GM19452 (cell line): Measurements from ENCODE around the gene MRE11.
"Not testable (repeated sequence)": the region's sequence is repeated elsewhere in the genome, so short reads cannot be mapped to it uniquely, and the experiment has no call there.

Experiments used
- ATAC-seq: cut with Tn5 transposase; IDR thresholded peaks from one replicate; pipeline ENCODE4 v1.9.1; 2021; ENCODE audit not compliant: unreplicated experiment

The MRE11 gene

GRCh38 chr11:94507485-94507884 is 13.8 kb upstream of the MRE11 start:
- ATAC-seq, result no peak

DNA sequence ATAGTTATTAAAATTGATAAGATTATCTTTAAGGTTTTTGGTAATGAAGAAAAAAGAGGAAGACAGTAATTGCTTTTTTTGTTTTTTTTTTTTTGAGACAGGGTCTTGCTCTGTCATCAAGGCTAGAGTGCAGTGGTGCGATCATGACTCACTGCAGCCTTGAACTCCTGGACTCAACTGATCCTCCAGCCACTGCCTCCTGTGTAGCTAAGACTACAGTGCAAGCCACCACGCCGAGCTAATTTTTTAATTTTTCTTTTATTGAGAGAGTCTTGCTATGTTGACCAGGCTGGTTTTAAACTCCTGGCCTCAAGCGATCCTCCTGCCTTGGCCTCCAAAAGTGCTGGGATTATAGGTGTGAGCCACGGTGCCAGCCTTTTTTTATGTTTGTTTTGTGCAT is 12.9 kb upstream of the MRE11 start:
- not testable (repeated sequence) for ATAC-seq

GRCh38 chr11:94504689-94505293 is 11.1 kb upstream of the MRE11 start:
- peak; percentile 57 for ATAC-seq

DNA sequence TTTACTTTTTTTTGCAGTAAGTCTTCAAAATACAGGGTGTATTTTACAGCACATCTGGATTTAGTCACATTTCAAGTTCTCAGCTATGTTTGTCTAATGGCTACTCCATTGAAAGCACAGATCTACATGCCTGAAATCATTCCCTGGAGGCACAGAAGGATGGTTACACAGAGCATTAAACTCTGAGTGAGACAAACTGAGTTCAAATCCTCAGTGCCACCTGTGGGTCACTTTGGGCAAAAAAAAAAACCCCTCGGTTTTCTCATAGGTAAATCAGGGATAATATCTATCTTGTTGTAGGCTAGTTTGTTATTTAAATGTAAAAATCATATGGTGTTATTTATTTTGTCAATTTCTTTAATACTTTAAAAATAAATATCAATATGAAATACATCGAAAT is 7.9 kb upstream of the MRE11 start:
- no peak for ATAC-seq

- ATAC-seq, result no peak
Observed at GRCh38 chr11:94500181-94500580, 6.5 kb upstream of the MRE11 start.

- ATAC-seq, result peak; percentile 65
Observed at GRCh38 chr11:94494126-94494680, 559 bp upstream of the MRE11 start.

- no peak for ATAC-seq
Observed at GRCh38 chr11:94486068-94486467, 7.6 kb downstream of the MRE11 start.

DNA sequence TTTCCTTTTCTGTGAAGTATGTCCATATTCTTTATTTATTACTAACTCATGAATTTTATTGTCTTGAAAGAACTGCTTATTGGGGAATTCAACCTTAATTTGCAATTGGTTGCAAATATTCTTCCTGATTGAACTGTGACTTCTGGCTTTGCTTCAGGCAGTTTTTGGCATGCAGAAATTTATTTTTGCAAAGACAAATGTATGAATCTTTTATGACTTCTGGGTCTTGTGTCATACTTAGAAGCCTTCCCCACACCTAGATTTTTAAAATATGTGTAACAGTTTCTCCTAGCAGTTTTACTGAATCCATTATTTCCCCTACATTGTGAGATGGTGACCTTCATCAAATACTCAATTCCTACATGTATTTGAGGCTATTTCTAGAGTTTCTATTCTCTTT is 12.3 kb downstream of the MRE11 start:
- ATAC-seq, result no peak

DNA sequence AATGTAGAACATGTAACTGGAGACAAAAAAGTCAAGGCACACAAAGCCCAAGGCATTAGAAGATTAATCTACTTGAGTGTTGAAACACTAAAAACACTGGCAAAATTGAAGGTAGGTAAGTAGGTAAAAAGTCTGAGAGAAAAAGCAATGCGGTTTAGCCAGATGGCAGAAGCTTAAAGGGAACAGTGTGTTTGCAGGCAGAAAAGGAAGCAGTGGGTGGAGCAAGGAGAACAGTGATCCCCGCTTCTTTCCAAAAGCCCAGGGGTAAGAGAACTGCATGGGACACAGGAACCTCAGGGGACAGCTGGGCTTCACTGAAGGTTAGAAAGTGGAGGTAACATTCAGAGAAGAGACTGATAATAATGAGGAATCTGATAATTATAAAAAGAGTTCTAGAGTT is 16.0 kb downstream of the MRE11 start:
- ATAC-seq, result no peak

GRCh38 chr11:94472916-94473799 is 20.5 kb downstream of the MRE11 start:
- ATAC-seq, result peak; percentile 77

DNA sequence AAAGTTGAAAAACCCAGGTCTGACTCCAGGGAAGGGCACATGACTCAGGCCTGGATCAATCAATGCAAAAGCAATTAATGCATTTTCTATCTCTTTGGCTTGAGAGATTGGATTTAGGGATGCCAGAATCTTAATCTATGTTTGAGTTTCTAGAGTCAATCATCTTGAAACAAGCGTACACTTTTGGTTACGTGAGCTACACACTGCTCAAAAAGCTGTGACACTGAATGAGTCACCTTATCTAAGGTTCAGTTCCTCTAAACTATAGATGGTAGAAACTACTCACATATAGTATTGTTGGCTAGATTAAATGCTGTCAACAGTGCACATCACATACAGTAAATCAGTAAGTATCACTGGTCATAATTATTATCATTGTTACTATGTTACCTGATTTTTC is 24.2 kb downstream of the MRE11 start:
- peak; percentile 77 for ATAC-seq

- ATAC-seq, result no peak
Observed at GRCh38 chr11:94459576-94459975, 34.1 kb downstream of the MRE11 start.

DNA sequence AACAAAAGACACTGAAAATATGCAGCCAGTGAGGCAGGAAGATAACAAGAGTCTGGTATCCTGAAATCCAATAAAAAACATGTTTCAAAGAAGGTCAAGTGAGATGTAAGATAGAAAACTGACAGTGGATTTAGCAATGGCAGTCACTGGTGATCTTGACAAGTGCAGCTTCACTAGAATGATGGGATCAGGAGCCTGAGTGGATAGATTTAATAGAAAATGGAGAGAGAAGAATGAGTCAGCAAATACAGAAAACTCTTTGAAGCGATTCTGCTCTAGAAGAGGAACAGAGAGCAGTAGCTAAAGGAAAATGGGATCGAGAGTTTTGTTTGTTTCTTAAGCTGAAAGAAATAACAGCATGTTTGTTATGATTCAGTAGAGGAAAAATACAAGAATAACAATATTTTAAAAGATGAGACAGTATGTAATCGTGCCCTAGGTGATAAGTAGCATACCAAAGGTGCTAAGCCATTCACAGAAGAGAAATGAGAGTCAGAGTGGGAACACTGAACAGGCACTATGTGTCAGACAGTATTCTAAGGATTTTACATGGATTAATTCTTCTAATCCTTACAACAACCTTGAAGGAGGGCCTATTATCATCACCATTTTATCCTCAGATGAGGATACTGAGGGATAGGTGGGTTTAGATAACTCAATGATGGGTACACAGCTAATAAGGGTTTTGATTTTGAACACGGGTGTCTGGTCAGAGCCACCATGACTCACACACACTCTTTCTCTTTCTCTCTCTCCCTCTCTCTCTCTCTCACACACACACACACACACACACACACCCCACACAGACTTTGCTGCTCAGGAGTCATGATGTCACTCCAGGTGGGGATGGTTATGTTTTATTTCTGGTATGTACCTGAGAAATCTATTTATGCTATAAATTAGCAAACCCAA is 36.3 kb downstream of the MRE11 start:
- ATAC-seq, result no peak

GRCh38 chr11:94455861-94456260 is 37.8 kb downstream of the MRE11 start:
- no peak for ATAC-seq

DNA sequence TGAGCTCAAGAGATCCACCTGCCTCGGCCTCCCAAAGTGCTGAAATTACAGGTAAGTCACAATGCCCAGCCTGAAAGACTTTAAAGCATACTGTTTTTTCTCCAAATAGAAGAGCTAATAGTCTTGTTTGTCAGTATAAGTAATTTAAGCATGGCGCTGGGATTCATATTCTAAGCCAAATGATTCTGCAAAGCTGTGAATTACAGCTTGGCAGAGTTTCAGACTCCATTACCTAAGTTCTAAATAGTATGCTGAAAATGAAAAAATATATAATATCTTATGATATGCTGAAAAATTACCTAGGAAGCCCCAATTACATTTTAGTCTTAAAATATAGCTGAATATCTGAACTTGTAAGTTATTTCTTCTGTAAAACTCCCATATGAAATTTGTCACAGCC is 39.3 kb downstream of the MRE11 start:
- ATAC-seq, result no peak

GRCh38 chr11:94452988-94453387 is 40.7 kb downstream of the MRE11 start:
- no peak for ATAC-seq

DNA sequence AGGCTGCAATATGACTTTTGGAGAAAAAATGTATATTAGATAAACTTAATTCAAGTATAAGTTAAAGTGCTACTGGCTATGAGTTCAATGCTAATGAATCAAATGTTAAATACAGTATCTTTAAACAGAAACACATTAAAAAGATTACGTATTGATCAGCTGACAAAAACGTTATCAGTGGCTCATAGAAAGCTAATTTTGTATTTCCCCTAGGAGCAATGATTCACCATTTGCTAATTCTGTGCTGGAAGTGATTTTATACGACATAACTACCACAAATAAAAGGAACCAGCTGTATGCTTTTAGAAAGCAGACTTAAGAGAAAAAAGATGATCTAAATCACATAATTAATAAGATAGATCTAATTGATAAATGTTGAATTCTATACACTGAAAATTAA is 43.6 kb downstream of the MRE11 start:
- ATAC-seq, result no peak

- ATAC-seq, result no peak
Observed at GRCh38 chr11:94449437-94449836, 44.2 kb downstream of the MRE11 start.

DNA sequence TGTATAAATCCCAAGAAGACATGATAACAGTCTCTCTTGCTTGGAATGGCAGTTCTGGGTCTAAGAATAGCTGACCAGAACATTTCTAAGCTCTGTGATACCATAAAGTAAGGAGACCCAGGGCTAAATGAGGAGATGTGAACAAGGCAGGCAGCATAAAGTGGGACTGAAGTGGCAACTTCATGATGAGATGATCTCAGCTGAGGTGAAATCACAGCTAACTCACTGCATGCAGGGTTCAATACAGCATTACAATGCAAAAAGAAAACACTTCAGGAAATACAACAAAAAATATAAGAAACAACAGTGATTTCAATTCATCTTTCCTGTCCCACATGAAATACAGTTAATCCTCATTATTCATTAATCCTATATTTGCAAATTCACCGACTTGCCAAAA is 44.6 kb downstream of the MRE11 start:
- ATAC-seq, result no peak

DNA sequence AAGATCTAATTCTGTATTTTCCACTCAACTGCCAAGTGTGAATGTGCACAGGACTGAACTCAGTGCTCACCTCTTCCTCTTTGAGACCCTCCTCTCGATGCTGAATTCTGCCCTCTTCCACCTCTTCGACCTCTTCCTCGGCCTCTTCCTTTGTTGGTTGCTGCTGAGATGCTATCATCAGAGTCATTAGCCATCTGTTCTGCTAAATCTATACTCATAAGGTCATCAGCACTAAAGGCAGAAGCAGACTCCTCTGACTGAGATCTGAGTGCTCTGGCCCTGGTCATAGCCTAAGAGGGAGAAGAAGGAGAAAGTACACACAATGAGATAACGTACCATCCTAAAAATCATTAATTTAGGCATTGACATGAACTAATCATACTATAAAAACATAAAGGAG is 46.5 kb downstream of the MRE11 start:
- no peak for ATAC-seq

DNA sequence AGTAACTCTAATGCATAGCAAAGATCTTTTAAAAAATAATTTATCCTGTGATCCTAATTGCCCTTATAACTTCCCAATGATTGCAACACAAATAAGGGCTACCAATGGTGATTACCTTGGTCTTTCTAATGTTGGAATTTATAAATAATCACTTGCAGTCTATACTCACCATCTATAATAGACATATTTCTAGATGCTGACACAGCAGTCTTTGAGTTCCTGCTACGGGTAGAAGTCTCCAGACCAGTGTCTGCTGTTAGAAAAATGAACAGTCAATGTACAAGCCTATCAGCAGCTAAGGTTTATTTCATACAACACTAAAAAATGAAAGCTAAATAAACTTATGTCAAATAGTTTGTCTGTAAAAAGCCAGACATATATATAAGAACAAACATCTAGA is 48.0 kb downstream of the MRE11 start:
- ATAC-seq, result no peak
